Chondrocyte (in vitro differentiated cells): ENCODE results near the gene SH3PXD2A. TPM values are rescaled to one million over a fixed set of nuclear protein-coding genes. Genes with fewer than 3 reads are reported as not detected.
"Not testable (repeated sequence)": the region's sequence is repeated elsewhere in the genome, so short reads cannot be mapped to it uniquely, and the experiment has no call there.

Source experiments
- DNase-seq: peaks from one replicate; pipeline ENCODE4 v3.0.0; 2021; ENCODE audit warnings: mixed read lengths, low spot score
- H3K27ac Mint-ChIP-seq: one replicate; pipeline ENCODE4 v1.8.0; 2021; ENCODE audit warnings: mild to moderate bottlenecking, moderate library complexity, mixed read lengths; ENCODE audit not compliant: unreplicated experiment
- H3K27me3 Mint-ChIP-seq: 2 replicates; pipeline ENCODE4 v1.8.0; 2021; ENCODE audit warnings: low read depth, mixed read lengths
- H3K36me3 Mint-ChIP-seq: 2 replicates; pipeline ENCODE4 v1.8.0; 2021; ENCODE audit warnings: low read depth, mixed read lengths
- H3K4me1 Mint-ChIP-seq: 2 replicates; pipeline ENCODE4 v1.8.0; 2021; ENCODE audit warnings: low read depth, mild to moderate bottlenecking, mixed read lengths
- H3K4me3 Mint-ChIP-seq: one replicate; pipeline ENCODE4 v1.8.0; 2021; ENCODE audit warnings: mild to moderate bottlenecking, moderate library complexity, mixed read lengths; ENCODE audit not compliant: unreplicated experiment
- H3K9me3 Mint-ChIP-seq: 2 replicates; pipeline ENCODE4 v1.8.0; 2021; ENCODE audit warnings: low read depth, mixed read lengths
- total RNA-seq: library from RNA; stranded (reverse); gene quantifications from 3 replicates; pipeline ENCODE4 v1.2.1, GENCODE V29; 2021
- TF ChIP-seq, protein P1 (sequence below): fragments of 200-600 bp; sonication (generic); IDR thresholded peaks from 2 replicates; pipeline ENCODE4 v1.5.0; 2021; ENCODE audit warnings: antibody characterized with exemption, mild to moderate bottlenecking, moderate library complexity

Gene SH3PXD2A
- total RNA-seq, 1 donor from 2014 or later = 46.0 TPM

DNA sequence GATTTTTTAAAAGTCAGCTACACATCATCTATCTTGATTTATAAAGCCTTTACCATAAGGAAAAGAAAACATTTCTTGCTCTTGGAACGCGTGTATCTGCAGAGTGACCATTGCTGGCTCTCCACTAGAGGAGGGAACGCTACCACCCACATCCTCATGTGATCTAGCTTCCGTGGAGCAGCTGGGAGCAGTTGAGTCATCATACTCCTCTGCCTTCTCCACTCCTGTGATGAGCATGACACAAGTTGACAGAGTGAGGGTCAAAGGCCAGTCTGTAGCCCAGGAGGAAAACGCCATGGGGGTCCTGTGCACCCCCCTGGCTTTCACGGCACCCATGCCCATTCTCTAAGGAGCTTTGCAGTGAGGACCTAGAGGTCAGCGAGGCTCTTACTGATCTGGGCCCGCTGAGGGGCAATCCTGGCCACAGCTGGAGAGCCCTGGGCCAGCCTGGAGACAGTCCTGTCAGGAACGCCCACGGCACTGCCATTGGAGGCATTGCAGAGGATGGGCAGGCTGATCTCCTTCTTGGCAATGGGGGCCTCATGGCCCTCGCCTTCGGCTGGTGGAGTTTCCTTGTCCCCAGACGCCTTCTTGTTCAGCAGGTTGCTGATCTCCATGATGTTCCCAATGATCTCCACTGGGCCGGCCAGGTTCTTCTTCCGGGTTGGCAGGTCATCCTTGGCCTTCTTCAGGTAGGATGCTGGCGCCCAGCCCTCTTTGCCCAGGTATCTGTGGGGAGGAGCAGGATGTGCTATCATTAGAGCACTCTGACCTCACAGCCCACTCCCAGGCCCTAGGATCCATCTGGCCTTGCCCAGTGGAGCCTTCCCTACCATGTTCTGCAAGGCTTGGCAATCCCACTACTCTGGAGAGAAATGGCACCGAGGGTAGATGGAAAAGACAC, 242.7 kb downstream of the SH3PXD2A start:
- Mint-ChIP-seq H3K4me1 (peaks cover 14% of the 10 kb centered on the region), H3K4me3 (no peak overlapping the region), H3K9me3 (no peaks in the 10 kb centered on the region), H3K27ac (peak overlapping the region; percentile 61), H3K36me3 (peaks cover 22% of the 10 kb centered on the region), H3K27me3 (no peaks in the 10 kb centered on the region)
- TF ChIP-seq, protein P1, sequence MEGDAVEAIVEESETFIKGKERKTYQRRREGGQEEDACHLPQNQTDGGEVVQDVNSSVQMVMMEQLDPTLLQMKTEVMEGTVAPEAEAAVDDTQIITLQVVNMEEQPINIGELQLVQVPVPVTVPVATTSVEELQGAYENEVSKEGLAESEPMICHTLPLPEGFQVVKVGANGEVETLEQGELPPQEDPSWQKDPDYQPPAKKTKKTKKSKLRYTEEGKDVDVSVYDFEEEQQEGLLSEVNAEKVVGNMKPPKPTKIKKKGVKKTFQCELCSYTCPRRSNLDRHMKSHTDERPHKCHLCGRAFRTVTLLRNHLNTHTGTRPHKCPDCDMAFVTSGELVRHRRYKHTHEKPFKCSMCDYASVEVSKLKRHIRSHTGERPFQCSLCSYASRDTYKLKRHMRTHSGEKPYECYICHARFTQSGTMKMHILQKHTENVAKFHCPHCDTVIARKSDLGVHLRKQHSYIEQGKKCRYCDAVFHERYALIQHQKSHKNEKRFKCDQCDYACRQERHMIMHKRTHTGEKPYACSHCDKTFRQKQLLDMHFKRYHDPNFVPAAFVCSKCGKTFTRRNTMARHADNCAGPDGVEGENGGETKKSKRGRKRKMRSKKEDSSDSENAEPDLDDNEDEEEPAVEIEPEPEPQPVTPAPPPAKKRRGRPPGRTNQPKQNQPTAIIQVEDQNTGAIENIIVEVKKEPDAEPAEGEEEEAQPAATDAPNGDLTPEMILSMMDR = no peak
- DNase-seq = no peak

DNA sequence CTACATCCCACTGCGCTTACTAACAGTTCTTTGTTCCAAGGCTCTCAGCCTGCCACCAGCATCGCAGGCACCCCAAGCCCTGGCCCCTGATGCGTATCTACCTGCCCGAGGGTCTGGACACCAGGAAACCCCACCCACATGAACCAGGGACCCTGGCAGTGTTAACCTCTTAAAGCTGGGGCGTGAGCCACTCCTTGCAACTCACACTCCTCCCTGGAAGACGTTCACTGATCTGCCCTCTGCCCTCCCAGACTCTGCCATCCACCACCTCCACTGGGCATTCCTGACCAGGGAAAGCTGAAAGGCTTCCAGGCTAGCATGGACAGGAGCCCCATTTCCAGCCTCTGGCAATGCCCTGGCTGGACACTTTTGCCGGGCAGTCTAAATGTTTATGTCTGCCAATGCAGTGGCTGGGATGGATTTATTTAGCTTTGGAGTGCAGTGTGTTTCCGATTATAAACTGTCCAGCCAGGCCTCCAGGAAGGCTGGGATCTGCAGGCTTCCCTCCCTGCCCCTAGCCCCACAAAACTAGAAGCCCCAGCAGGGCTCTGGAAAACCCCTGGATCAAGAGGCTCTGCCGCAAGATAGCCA, 244.4 kb downstream of the SH3PXD2A start:
- Mint-ChIP-seq H3K36me3 (peaks cover 21% of the 10 kb centered on the region), H3K27me3 (no peaks in the 10 kb centered on the region), H3K9me3 (no peaks in the 10 kb centered on the region), H3K4me3 (no peak overlapping the region), H3K27ac (no peak overlapping the region), H3K4me1 (peaks cover 14% of the 10 kb centered on the region)
- DNase-seq = no peak
- TF ChIP-seq, protein P1 = no peak

DNA sequence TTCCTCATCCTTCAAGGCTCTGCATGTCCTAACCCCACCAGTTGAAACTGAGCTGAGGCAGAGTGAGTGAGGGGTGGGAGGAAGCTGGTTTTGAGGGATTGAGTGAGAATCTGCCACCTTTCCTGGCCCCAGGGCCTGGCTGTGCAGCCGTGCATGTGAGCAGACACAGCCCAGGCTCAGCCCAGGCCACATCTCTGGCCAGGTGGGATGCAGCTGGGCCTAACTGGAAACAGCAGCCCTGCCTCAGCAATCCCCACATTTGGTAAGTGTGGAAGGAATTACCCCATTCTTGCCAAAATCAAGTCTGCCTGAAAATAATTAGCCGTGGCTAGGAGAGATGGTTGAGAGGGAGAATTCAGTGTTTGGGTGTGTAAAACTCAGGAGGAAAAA, 245.3 kb downstream of the SH3PXD2A start:
- Mint-ChIP-seq H3K27me3 (no peaks in the 10 kb centered on the region), H3K9me3 (no peaks in the 10 kb centered on the region), H3K4me3 (no peak overlapping the region)

DNA sequence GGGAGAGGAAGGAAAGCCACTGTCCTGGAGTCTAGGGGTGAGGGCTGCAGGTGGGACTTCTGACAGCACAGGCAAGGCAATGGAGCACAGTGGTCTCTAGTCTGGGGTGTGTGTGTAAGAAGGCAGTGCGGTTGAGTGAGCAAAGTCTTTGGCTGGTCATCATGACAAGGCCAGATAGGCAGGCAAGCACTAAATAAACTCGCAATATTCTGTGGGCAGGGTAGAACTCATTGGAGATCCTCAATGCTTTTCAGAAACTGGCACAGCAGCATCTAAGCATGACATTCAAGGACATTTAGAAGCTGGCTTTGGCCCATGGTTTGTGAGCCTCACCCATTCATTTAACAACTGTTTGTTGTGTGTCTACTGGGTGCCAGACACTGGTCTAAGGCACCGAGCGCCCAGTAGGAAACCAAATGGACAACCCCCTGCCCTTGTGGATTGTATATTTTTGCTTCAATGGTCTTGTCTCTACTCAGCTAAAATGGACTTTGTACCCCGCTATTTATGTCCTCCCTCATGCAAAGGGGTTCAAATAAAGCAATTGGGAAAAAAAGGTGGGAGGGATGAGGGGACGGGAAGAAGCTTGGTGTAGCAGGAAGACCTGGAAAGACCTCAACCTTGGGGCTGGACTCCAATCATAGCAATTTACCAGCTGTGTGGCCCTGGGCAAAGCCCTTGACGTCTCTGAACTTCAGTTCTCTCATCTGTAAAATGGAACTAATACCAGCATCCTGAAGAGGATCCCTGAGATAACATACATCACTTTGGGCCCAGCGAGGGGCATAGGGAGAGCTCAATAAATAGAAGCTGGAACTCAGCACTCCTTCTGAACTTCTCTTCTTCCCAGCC, 245.9 kb downstream of the SH3PXD2A start:
- Mint-ChIP-seq H3K36me3 (peaks cover 20% of the 10 kb centered on the region), H3K4me3 (no peak overlapping the region), H3K27ac (no peak overlapping the region), H3K4me1 (peaks cover 5% of the 10 kb centered on the region), H3K27me3 (no peaks in the 10 kb centered on the region), H3K9me3 (no peaks in the 10 kb centered on the region)
- TF ChIP-seq, protein P1 = no peak
- DNase-seq = no peak

More for the DNA sequence above, 245.3 kb downstream of the SH3PXD2A start:
- H3K4me1 Mint-ChIP-seq = peaks cover 10% of the 10 kb centered on the region
- no peak overlapping the region for H3K27ac Mint-ChIP-seq
- peaks cover 23% of the 10 kb centered on the region for H3K36me3 Mint-ChIP-seq
- no peak for DNase-seq
- TF ChIP-seq, protein P1 = no peak

DNA sequence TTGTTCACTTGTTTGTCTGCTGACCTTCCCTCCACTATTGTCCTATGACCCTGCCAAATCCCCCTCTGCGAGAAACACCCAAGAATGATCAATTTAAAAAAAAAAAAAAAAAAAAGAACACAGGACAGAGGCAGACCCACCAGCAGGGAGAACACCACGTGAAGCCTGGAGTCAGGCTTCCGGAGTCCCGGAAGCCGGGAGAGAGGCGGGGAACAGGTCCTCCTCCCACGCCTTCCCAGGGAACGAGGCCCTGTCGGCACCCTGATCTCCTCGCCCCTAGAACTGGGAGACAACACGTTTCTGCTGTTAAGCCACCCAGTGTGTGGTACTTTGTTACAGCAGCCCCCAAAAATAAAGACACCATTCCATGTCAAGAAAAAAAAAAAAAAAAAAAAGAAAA, 247.3 kb downstream of the SH3PXD2A start:
- not testable (repeated sequence) for H3K27me3 Mint-ChIP-seq, H3K4me3 Mint-ChIP-seq, H3K4me1 Mint-ChIP-seq, DNase-seq, H3K9me3 Mint-ChIP-seq, H3K27ac Mint-ChIP-seq
- peaks cover 12% of the 10 kb centered on the region for H3K36me3 Mint-ChIP-seq

DNA sequence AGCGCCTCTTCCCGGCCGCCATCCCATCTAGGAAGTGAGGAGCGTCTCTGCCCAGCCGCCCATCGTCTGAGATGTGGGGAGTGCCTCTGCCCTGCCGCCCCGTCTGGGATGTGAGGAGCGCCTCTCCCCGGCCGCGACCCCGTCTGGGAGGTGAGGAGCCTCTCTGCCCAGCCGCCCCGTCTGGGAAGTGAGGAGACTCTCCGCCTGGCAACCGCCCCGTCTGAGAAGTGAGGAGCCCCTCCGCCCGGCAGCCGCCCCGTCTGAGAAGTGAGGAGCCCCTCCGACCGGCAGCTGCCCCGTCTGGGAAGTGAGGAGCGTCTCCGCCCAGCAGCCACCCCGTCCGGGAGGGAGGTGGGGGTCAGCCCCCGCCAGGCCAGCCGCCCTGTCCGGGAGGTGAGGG, 248.3 kb downstream of the SH3PXD2A start:
- not testable (repeated sequence) for DNase-seq, H3K27me3 Mint-ChIP-seq, H3K4me1 Mint-ChIP-seq, H3K9me3 Mint-ChIP-seq, H3K4me3 Mint-ChIP-seq, H3K27ac Mint-ChIP-seq
- peaks cover 19% of the 10 kb centered on the region for H3K36me3 Mint-ChIP-seq

DNA sequence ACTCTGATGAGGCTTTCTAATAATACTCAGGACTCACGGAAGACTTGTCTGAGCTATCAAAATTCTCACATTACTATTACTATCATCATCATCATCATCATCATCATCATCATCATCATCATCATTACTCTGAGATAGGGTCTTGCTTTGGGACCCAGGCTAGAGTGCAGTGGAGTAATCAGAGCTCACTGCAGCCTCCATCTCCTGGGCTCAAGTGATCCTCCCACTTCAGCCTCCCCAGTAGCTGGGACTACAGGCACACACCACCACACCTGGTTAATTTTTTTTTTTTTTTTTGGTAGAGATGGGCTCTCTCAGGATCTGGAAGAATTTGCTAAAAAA, 249.3 kb downstream of the SH3PXD2A start:
- not testable (repeated sequence) for H3K9me3 Mint-ChIP-seq, DNase-seq, H3K27me3 Mint-ChIP-seq, H3K4me3 Mint-ChIP-seq, H3K4me1 Mint-ChIP-seq, H3K27ac Mint-ChIP-seq
- peaks cover 19% of the 10 kb centered on the region for H3K36me3 Mint-ChIP-seq
